ENCODE data around the gene SPEM1. TPM values are rescaled to one million over a fixed set of nuclear protein-coding genes. Genes with fewer than 3 reads are reported as not detected.
A peak's percentile ranks its signal among the peaks of the same experiment; 100 is the strongest.

Gene SPEM1
- total and polyA plus RNA-seq, 3 experiments from 2014 or later, result not detected

DNA sequence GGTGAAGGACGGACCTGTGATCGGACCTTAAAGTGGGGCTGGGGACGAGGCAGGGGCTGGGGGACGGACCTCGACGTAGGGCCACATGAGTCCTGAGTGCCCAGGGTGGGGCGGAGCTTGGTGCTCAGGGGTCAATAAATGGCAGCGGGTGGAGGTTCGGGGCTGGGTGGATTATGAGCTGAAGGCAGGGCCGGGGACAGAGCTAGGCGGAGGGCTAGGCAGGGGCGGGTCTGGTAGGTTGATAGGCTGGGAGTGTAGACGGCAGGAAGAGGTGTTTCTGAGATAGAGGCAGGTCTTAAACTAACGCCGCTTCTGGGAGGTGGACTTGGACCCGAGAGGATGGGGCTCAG is 25.5 kb downstream of the SPEM1 start:
- POLR2A ChIA-PET, result interaction anchor here (0.9 to 2.8 kb wide), 4 partner anchors 9 to 40 kb away, joined by 3 to 9 read pairs (median 4); no protein-coding TSS in a partner anchor
- Mint-ChIP-seq H3K27me3 (peaks cover 36 to 67% of the 10 kb centered on the region in 2 donors), H3K4me3 (peak overlapping the region; percentile 53 to 88 (median 77)), H3K4me1 (peaks cover 12 to 27% (median 18%) of the 10 kb centered on the region in 3 donors), H3K36me3 (peaks cover 0 to 8% (median 2%) of the 10 kb centered on the region in 3 donors), H3K9me3 (no peaks in the 10 kb centered on the region), H3K27ac (peak overlapping the region in 3 of 8 donors; percentile 35 to 74 (median 72))
- DNase-seq, result peak in 3 of 5 donors; percentile 19 to 46 (median 30)
- CTCF ChIA-PET, result interaction anchor here (0.9 to 3.1 kb wide), 6 partner anchors 9 to 242 kb away, joined by 3 to 37 read pairs (median 6); partner anchors contain the start of genes TMEM102, TMEM95 and TP53
- H3K4me3 ChIP-seq (ENCODE audit: low read length), result no peak overlapping the region
- no peaks in the 10 kb centered on the region for H3K9me3 ChIP-seq (ENCODE audit: low read length)
- no peak overlapping the region for H3K27ac ChIP-seq (ENCODE audit: low read depth, low read length)
- H3K4me1 ChIP-seq (ENCODE audit: insufficient read depth, low read length), result peaks cover 15% of the 10 kb centered on the region
- no peaks in the 10 kb centered on the region for H3K36me3 ChIP-seq (ENCODE audit: insufficient read depth, low read length)
- peaks cover 40% of the 10 kb centered on the region for H3K27me3 ChIP-seq (ENCODE audit: insufficient read depth, low read length, poor library complexity, severe bottlenecking)

DNA sequence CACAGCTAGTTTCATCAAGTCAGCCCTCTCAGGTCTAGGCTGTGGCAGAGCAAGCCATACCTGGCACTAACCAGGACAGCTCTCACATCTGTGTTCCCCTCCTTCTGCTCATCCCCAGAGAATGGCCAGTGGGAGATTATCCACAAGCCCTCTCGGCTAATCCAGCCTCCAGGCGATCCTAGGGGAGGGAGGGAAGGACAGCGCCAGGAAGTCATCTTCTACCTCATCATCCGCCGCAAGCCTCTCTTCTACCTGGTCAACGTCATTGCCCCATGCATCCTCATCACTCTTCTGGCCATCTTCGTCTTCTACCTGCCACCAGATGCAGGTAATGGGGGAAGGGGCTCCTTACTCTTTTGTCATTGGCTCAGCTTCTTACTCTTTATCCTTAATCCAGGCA is 28.3 kb downstream of the SPEM1 start:
- H3K36me3 Mint-ChIP-seq, result peaks cover 0 to 8% (median 2%) of the 10 kb centered on the region in 3 donors
- H3K9me3 Mint-ChIP-seq, result no peaks in the 10 kb centered on the region
- H3K27ac Mint-ChIP-seq, result no peak overlapping the region
- H3K4me3 ChIP-seq (ENCODE audit: low read length), result no peak overlapping the region
- H3K36me3 ChIP-seq (ENCODE audit: insufficient read depth, low read length), result no peaks in the 10 kb centered on the region
- H3K9me3 ChIP-seq (ENCODE audit: low read length), result no peaks in the 10 kb centered on the region
- no peak for DNase-seq
- H3K4me3 Mint-ChIP-seq, result no peak overlapping the region
- peaks cover 13% of the 10 kb centered on the region for H3K4me1 ChIP-seq (ENCODE audit: insufficient read depth, low read length)
- CTCF ChIA-PET, result no interaction called here
- POLR2A ChIA-PET, result no interaction called here
- H3K27me3 Mint-ChIP-seq, result peaks cover 22 to 45% of the 10 kb centered on the region in 2 donors
- peaks cover 27% of the 10 kb centered on the region for H3K27me3 ChIP-seq (ENCODE audit: insufficient read depth, low read length, poor library complexity, severe bottlenecking)
- peaks cover 12 to 23% (median 17%) of the 10 kb centered on the region in 3 donors for H3K4me1 Mint-ChIP-seq
- no peak overlapping the region for H3K27ac ChIP-seq (ENCODE audit: low read depth, low read length)

DNA sequence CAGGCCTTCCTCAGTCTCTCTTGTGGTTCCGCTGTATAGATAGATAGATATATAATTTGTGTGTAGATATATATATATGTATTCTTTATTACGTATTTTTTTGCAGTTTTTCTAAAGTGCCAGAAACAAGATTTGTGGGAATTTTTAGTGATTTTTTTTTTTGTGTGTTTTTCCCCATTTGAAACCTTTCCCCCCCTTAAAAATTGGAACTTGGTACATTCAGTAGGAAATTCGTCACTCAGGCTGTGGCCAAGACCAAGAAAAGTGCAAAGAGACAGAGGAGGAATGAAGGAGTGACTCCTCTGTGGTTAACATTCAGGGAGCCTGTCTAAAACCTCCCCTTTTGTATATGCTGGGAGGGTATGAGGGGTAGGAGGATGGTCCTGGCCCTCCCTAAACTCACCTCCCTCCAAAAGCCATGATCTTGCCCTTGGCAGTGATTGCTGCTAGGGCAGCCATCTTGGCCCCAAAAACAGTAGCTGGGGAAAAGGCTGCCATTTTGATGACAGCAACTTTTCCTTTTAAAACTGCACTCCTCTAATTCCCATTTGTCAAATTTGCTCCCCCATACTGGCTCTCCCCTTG is 39.9 kb downstream of the SPEM1 start:
- H3K27me3 Mint-ChIP-seq, result no peaks in the 10 kb centered on the region
- CTCF ChIA-PET, result interaction anchor here (0.7 to 1.6 kb wide), 3 partner anchors 23 to 101 kb away, joined by 3 to 4 read pairs (median 3); no protein-coding TSS in a partner anchor

DNA sequence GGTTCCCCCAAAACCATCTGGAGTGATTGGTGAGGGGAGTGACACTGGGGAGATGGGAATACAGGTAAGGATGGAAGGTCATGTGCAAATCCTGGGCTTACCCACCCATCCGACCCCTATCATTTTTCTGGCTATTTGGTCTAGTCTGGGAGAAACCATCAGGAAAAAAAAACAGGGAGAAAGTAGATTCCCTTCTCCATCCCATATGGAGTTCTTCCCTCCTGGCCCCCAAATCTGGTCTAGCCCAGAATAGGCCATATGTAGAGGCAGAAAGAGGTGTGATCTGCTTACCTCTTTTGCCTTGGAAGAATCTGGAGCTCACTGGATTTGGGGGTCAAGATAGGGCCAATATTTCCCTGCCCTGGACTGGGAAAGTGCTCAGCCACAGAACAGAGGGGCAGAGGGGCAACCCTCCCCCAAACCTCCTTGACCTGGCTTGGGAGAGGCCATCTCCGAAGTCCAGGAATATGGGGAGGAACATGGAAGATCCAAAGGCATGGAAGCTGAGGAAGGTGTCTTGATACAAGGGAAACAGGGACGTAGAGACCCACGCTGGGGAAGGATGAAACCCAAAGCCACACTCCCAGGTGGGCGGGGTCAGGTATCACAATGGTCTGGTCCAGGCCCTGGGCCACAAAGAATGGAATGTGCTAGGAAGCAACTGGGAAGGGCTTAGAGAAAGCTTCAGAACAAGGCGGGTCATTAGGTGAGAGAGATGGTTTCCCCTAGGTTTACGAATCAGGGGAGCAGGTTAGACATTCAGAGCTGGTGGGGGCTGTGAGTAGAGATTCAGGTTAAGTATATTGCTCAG is 40.9 kb downstream of the SPEM1 start:
- H3K27ac Mint-ChIP-seq, result peak overlapping the region in 4 of 8 donors; percentile 9 to 70 (median 49)
- Histone ChIP-seq H3K27me3 (ENCODE audit: insufficient read depth, low read length, poor library complexity, severe bottlenecking) (no peaks in the 10 kb centered on the region), H3K9me3 (ENCODE audit: low read length) (no peaks in the 10 kb centered on the region), H3K4me1 (ENCODE audit: insufficient read depth, low read length) (peaks cover 6% of the 10 kb centered on the region), H3K4me3 (ENCODE audit: low read length) (no peak overlapping the region), H3K36me3 (ENCODE audit: insufficient read depth, low read length) (no peaks in the 10 kb centered on the region), H3K27ac (ENCODE audit: low read depth, low read length) (no peak overlapping the region)
- peaks cover 0 to 39% (median 7%) of the 10 kb centered on the region in 3 donors for H3K36me3 Mint-ChIP-seq
- no peaks in the 10 kb centered on the region for H3K27me3 Mint-ChIP-seq
- H3K9me3 Mint-ChIP-seq, result no peaks in the 10 kb centered on the region
- DNase-seq, result no peak
- ChIA-PET POLR2A (no interaction called here), CTCF (interaction anchor here (0.7 to 1.9 kb wide), 3 partner anchors 25 to 100 kb away, joined by 3 to 4 read pairs (median 3); no protein-coding TSS in a partner anchor)
- peaks cover 7 to 9% (median 7%) of the 10 kb centered on the region in 3 donors for H3K4me1 Mint-ChIP-seq
- no peak overlapping the region for H3K4me3 Mint-ChIP-seq

More for the DNA sequence above, 39.9 kb downstream of the SPEM1 start:
- DNase-seq, result no peak
- H3K27ac ChIP-seq (ENCODE audit: low read depth, low read length), result no peak overlapping the region
- POLR2A ChIA-PET, result interaction anchor here (0.6 to 1.3 kb wide), 3 partner anchors 19 to 52 kb away, joined by 3 to 6 read pairs (median 4); partner anchors contain the start of gene ZBTB4
- H3K4me1 Mint-ChIP-seq, result peaks cover 11 to 13% (median 13%) of the 10 kb centered on the region in 3 donors
- H3K4me1 ChIP-seq (ENCODE audit: insufficient read depth, low read length), result peaks cover 6% of the 10 kb centered on the region
- H3K36me3 ChIP-seq (ENCODE audit: insufficient read depth, low read length), result no peaks in the 10 kb centered on the region
- H3K9me3 Mint-ChIP-seq, result no peaks in the 10 kb centered on the region
- peak overlapping the region in 3 of 8 donors; percentile 36 to 94 (median 75) for H3K27ac Mint-ChIP-seq
- no peak overlapping the region for H3K4me3 ChIP-seq (ENCODE audit: low read length)
- no peaks in the 10 kb centered on the region for H3K9me3 ChIP-seq (ENCODE audit: low read length)
- peaks cover 0 to 42% (median 7%) of the 10 kb centered on the region in 3 donors for H3K36me3 Mint-ChIP-seq
- peak overlapping the region in 2 of 7 donors; percentile 40 to 55 for H3K4me3 Mint-ChIP-seq
- H3K27me3 ChIP-seq (ENCODE audit: insufficient read depth, low read length, poor library complexity, severe bottlenecking), result no peaks in the 10 kb centered on the region

DNA sequence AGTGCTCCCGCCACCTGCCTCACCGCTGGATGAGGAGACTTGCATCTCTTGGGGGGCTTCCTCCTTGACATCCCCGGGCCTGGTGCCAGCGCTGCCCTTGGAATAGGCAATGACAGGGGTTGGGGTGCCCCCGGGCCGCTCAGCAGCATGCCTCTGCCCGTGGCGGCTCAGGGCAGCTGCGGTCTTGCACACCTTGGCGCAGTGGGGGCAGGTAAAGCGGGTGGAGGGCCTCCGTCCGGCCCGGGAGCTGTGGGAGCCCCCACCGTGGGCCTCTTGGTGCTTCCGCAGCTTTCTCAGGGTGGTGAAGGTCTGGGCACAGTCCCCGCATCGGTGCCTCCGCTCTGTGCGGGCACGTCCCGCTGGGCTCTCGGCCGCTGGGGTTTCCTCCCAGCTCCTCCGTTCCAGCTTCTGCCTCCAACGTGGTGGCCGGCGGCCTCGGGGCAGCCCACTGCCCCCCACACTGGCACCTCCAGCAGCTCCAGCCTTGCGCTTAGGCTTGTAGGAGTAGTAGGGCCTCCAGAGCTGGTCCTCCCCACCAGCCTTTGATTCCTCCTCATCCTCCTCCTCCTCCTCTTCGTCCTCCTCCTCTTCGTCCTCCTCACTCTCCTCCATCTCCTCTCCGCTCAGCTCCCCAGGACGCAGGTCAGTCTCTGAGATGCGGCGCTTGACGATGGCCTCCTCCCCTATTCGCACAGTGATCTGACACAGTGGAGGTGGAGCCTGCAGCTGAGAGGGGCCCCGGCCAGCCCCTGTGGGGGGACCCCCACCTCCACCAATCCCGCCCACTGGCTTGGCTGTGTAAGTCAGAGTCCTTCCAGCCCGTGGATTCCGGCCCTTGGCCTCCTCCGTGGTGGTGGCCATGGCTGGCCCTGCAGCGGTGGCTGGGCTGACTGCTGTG is 42.6 kb downstream of the SPEM1 start:
- Histone ChIP-seq H3K27me3 (ENCODE audit: insufficient read depth, low read length, poor library complexity, severe bottlenecking) (no peaks in the 10 kb centered on the region), H3K36me3 (ENCODE audit: insufficient read depth, low read length) (no peaks in the 10 kb centered on the region), H3K9me3 (ENCODE audit: low read length) (no peaks in the 10 kb centered on the region), H3K4me1 (ENCODE audit: insufficient read depth, low read length) (no peaks in the 10 kb centered on the region), H3K4me3 (ENCODE audit: low read length) (no peak overlapping the region), H3K27ac (ENCODE audit: low read depth, low read length) (no peak overlapping the region)
- Mint-ChIP-seq H3K4me1 (peaks cover 0 to 11% (median 4%) of the 10 kb centered on the region in 3 donors), H3K4me3 (no peak overlapping the region), H3K27ac (no peak overlapping the region), H3K36me3 (peaks cover 0 to 50% (median 7%) of the 10 kb centered on the region in 3 donors), H3K27me3 (no peaks in the 10 kb centered on the region), H3K9me3 (no peaks in the 10 kb centered on the region)
- CTCF ChIA-PET, result interaction anchor here (1.6 to 1.9 kb wide), 2 partner anchors 26 to 98 kb away, joined by 4 to 7 read pairs; no protein-coding TSS in a partner anchor
- no peak for DNase-seq
- POLR2A ChIA-PET, result interaction anchor here (0.6 to 0.7 kb wide), 2 partner anchors 17 to 79 kb away, joined by 3 to 4 read pairs; partner anchors contain the start of gene ZBTB4

DNA sequence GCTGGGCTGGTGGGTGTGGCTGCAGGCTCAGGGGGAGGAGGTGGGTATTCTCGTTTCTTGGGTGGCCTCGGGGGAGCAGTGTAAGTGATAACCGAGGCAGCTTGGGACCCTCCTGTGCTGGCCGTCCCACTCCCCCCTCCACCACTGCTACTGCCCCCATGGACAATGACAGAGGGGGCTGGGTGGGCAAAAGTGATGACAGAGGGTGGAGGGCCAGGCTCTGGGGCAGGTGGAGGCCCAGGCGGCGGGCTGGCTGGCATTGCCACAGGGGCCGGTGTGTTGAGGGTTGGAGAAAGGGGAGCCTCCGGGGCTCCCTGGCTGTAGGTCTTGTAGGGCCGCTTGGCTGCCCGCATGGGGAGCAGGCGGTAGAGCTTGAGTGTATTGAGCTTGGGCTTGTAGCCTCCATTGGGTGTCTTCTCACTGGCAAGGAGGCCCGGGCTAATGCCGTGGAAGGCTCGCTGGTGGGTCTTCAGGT is 43.3 kb downstream of the SPEM1 start:
- Mint-ChIP-seq H3K4me3 (no peak overlapping the region), H3K27me3 (no peaks in the 10 kb centered on the region), H3K27ac (no peak overlapping the region), H3K36me3 (peaks cover 0 to 55% (median 7%) of the 10 kb centered on the region in 3 donors), H3K4me1 (peaks cover 0 to 16% (median 6%) of the 10 kb centered on the region in 3 donors), H3K9me3 (no peaks in the 10 kb centered on the region)
- H3K27ac ChIP-seq (ENCODE audit: low read depth, low read length), result no peak overlapping the region
- no peaks in the 10 kb centered on the region for H3K36me3 ChIP-seq (ENCODE audit: insufficient read depth, low read length)
- ChIA-PET CTCF (interaction anchor here (1.0 to 1.6 kb wide), 2 partner anchors 27 to 127 kb away, joined by 3 to 7 read pairs; no protein-coding TSS in a partner anchor), POLR2A (interaction anchor here (0.7 kb wide), 1 partner anchor 16 kb away, joined by 4 read pairs; the partner anchor contains the start of gene ZBTB4)
- H3K27me3 ChIP-seq (ENCODE audit: insufficient read depth, low read length, poor library complexity, severe bottlenecking), result no peaks in the 10 kb centered on the region
- no peaks in the 10 kb centered on the region for H3K9me3 ChIP-seq (ENCODE audit: low read length)
- DNase-seq, result no peak
- H3K4me3 ChIP-seq (ENCODE audit: low read length), result no peak overlapping the region
- H3K4me1 ChIP-seq (ENCODE audit: insufficient read depth, low read length), result no peaks in the 10 kb centered on the region

DNA sequence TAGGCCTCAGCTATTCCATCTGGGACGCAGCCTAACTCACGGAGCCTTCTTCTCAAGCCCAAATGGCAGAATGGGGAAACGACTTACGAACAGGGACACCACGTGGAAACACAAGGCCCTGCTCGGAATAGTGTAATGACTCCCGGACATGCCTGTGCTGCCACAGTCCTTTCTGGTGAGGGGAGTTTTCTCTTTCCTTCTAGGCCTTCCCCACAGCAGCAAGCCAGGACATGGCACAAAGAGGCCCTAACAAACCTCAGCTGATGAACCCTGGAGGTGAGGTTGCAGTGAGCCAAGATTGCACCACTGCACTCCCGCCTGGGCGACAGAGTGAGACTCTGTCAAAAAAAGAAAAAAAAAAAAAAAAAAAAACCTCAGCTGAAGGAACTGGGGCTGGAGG is 44.0 kb downstream of the SPEM1 start:
- Mint-ChIP-seq H3K27ac (peak overlapping the region in 2 of 8 donors; percentile 42 to 72), H3K27me3 (no peaks in the 10 kb centered on the region), H3K9me3 (no peaks in the 10 kb centered on the region), H3K4me1 (peaks cover 0 to 19% (median 6%) of the 10 kb centered on the region in 3 donors), H3K36me3 (peaks cover 0 to 58% (median 7%) of the 10 kb centered on the region in 3 donors), H3K4me3 (no peak overlapping the region)
- Histone ChIP-seq H3K36me3 (ENCODE audit: insufficient read depth, low read length) (no peaks in the 10 kb centered on the region), H3K9me3 (ENCODE audit: low read length) (no peaks in the 10 kb centered on the region), H3K4me3 (ENCODE audit: low read length) (no peak overlapping the region), H3K27ac (ENCODE audit: low read depth, low read length) (no peak overlapping the region), H3K4me1 (ENCODE audit: insufficient read depth, low read length) (no peaks in the 10 kb centered on the region), H3K27me3 (ENCODE audit: insufficient read depth, low read length, poor library complexity, severe bottlenecking) (no peaks in the 10 kb centered on the region)
- DNase-seq, result no peak
- POLR2A ChIA-PET, result no interaction called here
- CTCF ChIA-PET, result interaction anchor here (0.7 to 1.0 kb wide), 4 partner anchors 27 to 127 kb away, joined by 3 to 4 read pairs (median 3); no protein-coding TSS in a partner anchor
